Glomerular visceral epithelial cell (primary cell): ENCODE data around the gene PSMC1.

Source experiments
- DNase-seq: peaks from one replicate; pipeline ENCODE4 v3.0.0-alpha.2; 2016; ENCODE audit errors: extremely low spot score

The PSMC1 gene

GRCh38 chr14:90302529-90303303, 46.4 kb downstream of the PSMC1 start:
- no peak for DNase-seq

- DNase-seq: no peak
Observed at GRCh38 chr14:90303473-90303872, 47.1 kb downstream of the PSMC1 start.

GRCh38 chr14:90304502-90304901, 48.1 kb downstream of the PSMC1 start:
- no peak for DNase-seq

GRCh38 chr14:90305176-90305601, 48.8 kb downstream of the PSMC1 start:
- peak; percentile 24 for DNase-seq

GRCh38 chr14:90308561-90308960, 52.2 kb downstream of the PSMC1 start:
- DNase-seq: no peak

GRCh38 chr14:90317286-90317685, 60.9 kb downstream of the PSMC1 start:
- DNase-seq: no peak

- no peak for DNase-seq
Observed at GRCh38 chr14:90318016-90318415, 61.7 kb downstream of the PSMC1 start.

GRCh38 chr14:90319173-90319572, 62.8 kb downstream of the PSMC1 start:
- DNase-seq: no peak

- DNase-seq: no peak
Observed at GRCh38 chr14:90319634-90320541, 63.5 kb downstream of the PSMC1 start.

GRCh38 chr14:90321891-90322290, 65.5 kb downstream of the PSMC1 start:
- no peak for DNase-seq
